GM19438 (cell line): ENCODE results near the gene PRKAA1.

Experiments
- ATAC-seq: cut with Tn5 transposase; IDR thresholded peaks from one replicate; pipeline ENCODE4 v1.9.1; 2021; ENCODE audit warnings: low read depth; ENCODE audit not compliant: unreplicated experiment

Gene PRKAA1

DNA sequence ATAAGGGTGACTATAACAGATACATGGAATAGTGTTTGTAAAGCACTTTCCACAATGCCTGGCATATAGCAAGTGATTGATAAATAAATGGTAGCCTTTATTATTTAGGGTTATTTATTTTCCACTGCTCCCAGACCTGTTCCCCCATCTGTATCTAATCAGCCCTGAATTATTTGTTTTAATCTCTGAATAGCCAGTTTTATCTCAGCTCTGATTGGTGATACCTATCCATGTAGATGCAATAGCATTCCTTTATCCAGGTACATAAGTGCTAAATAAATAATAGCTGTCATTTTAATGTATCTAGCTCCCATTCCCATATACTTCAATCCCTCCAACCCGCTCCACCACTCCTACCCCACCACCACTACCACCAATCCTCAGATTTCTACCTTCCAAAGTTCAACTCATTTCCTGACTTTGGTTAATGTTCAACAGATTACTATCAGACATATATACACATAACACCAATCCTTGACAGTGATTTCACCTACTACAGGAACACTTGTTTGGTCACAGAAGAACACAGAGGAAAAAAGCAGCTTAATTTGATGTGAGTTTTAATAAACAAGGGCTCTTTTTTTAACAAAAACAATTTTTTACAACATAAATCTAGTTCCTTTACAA, 14.0 kb downstream of the PRKAA1 start:
- ATAC-seq: no peak

DNA sequence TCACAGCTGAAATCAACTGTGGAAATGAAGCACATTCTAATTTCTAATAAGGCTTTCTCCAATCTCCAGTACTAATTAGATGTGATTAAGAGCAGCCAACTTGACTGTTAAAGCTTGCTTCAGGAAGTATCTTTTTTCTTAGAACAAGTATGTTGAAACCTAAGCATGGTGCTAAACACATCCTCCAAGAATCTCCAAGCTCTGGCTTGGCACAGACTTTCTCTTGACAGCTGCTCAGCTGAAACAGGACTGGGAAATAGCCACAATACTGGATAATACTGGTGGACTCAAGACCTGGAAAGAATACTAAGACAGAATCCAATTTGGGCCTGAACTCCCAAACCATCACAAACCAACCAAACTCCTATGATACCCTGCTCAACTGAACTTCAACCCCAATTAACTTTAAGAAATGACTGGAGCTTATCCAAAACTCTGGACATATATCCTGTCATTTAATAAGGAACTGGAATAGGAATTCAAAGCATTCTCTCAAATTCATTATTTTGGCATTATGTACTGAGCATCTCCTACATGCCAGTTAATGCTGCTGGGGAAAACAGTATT, 16.2 kb downstream of the PRKAA1 start:
- no peak for ATAC-seq

GRCh38 chr5:40780858-40781257, 17.3 kb downstream of the PRKAA1 start:
- ATAC-seq: no peak

DNA sequence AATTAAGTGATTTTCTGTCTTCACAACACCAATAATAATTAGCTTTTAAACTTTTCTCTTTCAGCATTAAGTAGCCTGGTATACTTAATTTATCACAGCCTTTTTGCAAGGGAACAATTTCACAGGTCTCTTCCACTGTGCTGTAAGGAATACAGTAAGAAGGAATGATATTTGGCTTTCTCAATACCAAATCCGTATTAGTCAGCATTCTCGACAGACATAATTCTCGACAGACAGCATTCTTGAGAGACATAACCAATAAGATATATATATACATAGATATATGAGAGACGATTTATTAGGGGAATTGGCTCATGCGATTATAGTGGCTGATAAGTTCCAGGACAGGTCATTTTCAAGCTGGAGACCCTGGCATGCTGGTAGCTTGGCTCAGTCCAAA, 18.0 kb downstream of the PRKAA1 start:
- no peak for ATAC-seq

DNA sequence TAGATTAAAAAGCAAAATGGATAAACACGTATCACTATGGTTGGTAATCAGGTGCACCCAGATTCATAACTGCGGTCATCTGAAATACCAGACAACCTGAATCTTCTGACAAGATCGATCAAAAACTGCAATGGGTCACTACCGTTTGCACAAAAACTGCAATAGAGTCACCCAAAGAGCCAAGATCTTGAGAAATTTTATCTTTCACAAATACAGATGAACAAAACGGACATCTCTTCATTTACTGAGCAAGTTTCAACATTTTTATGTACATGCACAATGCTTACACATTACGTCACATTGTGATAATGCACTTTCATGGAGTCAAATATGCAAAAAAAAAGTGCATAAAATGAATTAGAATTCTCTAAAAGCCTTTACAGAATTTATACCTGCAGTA, 18.6 kb downstream of the PRKAA1 start:
- ATAC-seq: no peak

DNA sequence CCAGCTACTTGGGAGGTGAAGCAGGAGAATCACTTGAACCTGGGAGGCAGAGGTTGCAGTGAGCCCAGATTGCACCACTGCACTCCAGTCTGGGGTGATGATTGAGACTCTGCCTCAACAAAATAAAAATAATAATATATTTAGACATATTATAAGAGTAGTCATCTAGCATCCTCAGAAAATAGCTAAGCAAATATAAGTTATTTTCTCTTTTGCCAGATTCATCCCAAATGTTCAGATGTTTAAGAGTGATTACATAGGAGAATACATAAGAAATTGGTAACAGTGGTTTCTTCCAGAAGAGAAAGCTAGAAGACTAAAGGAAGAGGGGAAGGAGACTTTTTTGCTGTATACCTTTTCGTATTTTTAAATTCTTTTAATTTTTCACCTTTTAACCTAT, 20.0 kb downstream of the PRKAA1 start:
- ATAC-seq: no peak

DNA sequence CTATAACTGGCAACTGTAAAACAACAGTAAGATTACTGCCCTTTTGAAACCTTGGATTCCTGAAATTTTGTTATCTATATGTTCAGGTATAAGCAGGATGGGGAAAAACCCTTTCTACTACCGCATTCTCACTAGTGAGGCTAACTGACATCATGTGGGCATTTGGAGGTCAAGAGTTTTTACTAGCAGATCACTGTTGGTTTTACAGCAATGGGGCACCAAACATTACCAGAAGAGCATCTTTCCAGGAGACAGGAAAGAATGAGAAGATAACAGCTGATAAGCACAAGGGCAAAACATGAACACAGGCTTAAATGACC, 21.6 kb downstream of the PRKAA1 start:
- ATAC-seq: no peak

- no peak for ATAC-seq
These were observed 22.1 kb downstream of the PRKAA1 start for GRCh38 chr5:40775846-40776657.

DNA sequence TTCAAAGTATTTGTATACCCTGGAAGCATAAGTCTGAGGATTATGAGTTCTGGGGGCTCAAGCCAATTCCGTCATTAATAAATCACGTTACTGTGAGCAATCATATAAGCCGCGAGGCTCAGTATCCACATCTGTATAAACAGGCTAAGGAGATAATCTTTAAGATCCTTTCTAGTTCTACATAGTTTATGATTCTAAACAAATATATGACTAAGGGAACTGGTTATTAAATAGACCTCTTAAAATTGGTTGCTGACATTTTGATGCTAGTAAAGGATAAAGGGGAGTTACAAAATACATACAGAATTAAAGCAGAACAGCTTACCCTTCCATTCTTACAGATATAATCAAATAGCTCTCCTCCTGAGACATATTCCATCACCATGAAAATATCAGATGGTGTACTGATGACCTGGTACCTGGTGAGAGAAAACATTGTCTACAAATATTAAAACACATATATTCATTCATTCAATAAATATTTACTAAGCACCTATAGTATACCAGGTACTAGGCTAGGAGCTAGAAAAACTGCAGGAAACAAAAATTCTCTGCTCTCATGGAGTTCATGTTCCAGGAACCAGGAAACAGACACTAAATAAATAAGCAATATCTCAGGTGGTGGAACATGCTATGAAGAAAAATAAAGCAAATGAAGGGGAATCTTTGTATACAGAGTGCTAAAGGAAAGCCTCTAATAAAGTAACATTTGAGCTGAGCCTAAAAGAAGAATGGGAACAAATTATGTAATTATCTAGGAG, 22.9 kb downstream of the PRKAA1 start:
- no peak for ATAC-seq

DNA sequence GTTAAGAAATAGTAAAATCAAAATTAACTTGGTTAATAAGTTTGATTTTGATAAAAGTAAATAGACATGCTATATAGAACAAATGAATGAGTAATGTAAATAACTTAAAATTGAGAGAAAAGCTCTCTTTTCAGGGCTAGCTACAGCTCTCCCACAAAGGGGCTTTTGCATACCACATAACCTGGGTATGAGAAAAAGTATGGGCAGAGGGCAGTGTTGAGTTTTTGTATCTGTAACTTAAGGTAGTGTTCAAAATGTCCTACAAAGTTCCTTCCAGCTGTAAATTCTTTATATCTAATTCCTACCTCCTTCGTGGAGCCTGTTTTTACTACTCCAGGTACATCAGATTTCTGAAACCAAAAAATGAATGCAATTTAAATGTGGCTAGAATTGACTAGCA, 23.6 kb downstream of the PRKAA1 start:
- no peak for ATAC-seq

DNA sequence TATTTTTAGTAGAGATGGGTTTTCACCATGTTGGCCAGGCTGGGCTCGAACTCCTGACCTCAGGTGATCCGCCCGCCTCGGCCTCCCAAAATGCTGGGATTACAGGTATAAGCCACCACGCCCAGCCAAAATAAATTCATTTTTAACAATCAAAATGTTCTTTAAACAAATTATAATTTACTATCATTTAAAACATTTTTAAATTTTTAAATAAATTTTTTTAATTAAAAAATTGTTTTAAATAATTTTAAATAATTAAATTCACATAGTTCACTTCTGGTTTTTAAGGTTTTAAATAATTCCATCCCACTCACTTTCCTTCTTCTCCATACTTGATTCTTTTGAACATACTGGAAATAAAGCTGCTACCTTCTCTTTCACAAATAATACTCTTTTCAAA, 27.4 kb downstream of the PRKAA1 start:
- ATAC-seq: no peak

- ATAC-seq: no peak
These were observed 35.5 kb downstream of the PRKAA1 start for GRCh38 chr5:40762705-40763104.

DNA sequence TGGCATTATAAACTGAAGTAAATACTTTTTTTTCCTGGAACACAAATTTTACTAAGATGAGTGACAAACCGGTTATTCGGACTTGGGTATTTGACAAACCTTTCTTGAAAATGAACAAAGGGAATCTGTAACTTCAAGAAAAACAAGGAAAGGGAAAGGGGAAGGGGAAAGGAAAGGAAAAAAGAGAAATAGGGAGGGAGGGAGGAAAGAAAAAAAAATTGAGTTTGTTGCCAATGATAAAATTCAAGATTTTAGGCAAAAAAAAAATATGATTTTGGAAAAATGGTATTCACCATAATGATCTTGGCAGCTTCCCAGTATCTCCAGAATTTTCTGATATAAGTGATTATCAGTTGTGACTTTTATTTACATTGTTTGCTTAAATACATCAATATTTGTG, 40.8 kb downstream of the PRKAA1 start:
- ATAC-seq: no peak

- peak; percentile 88 for ATAC-seq
These were observed 42.5 kb downstream of the PRKAA1 start, which contains the start of gene TTC33 for GRCh38 chr5:40755407-40756365. Gene TTC33, minus strand, starts transcription at chr5:40755961. Its CDS starts 8,943 bp downstream, at chr5:40747018.

DNA sequence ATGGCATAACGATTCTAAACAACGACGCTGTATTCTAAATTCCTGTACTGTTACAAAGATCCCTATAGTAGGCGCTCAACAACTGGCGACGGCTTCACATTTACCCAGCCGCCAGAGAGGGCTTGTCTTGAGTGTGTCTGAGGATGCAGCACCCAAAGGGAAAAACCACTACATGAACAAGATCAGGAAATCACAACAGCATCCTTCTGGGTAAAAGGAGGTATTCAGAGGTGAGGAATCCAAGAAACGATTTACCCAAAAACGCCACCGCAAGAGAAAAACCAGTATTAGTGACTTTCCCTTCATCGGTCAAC, 43.1 kb downstream of the PRKAA1 start:
- ATAC-seq: peak; percentile 76

GRCh38 chr5:40754381-40755092, 43.6 kb downstream of the PRKAA1 start:
- no peak for ATAC-seq

- no peak for ATAC-seq
These were observed 51.5 kb downstream of the PRKAA1 start for GRCh38 chr5:40746703-40747102.

DNA sequence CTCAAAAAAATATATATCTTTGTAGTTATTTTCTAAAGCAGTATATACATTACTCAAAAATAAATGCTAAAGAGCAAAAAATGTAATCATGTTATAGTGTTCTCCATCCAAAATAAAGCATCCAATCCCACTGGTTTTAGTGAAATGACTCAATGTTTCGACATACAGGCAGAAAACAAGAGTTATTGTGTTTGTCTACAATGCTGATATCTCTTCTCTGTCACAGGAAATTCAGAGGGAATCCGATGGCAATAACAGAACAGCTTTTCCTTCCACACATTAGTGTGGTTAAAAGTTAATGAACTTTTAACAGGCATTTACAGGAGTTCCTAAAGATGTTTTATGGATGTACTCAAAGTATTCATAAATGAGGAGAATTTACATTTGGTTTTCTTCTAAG, 54.4 kb downstream of the PRKAA1 start:
- no peak for ATAC-seq

DNA sequence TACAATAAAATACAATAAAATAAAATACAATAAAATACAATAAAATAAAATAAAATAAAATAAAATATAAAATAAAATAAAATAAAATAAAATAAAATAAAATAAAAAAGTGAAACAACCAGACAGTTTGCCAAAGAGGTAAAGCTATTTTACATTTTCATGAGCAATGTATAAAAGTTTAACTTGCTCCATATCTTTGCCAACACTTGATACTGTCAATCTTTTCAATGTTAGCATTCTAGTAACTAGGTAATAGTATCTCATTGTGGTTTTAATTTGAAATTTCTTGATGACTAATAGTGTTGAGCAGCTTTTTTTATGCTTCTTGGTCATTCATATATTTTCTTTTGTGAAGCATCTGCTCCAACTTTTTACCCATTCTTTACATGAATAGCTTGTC, 59.7 kb downstream of the PRKAA1 start:
- ATAC-seq: no peak
